Mammary epithelial cell (primary cell): Measurements from ENCODE around the gene SIN3A.

Source experiments
- EZH2 ChIP-seq: IDR thresholded peaks from 2 replicates; pipeline ENCODE4 v1.6.1; 2012; ENCODE audit warnings: low read length, inconsistent platforms, borderline replicate concordance
- TF ChIP-seq, protein P1 (sequence below), 2 donors: IDR thresholded peaks in 1 of 2; conservative IDR thresholded peaks in 1 of 2; 2 replicates each; pipeline ENCODE4 v1.5.1; 2011 to 2012; ENCODE audit warnings: inconsistent platforms in 2 of 2, low read length in 2 of 2, mild to moderate bottlenecking in 2 of 2, control low read depth in 1 of 2, low read depth in 1 of 2; ENCODE audit not compliant: insufficient read depth in 1 of 2; ENCODE audit errors: extremely low read depth in 1 of 2

DNA sequence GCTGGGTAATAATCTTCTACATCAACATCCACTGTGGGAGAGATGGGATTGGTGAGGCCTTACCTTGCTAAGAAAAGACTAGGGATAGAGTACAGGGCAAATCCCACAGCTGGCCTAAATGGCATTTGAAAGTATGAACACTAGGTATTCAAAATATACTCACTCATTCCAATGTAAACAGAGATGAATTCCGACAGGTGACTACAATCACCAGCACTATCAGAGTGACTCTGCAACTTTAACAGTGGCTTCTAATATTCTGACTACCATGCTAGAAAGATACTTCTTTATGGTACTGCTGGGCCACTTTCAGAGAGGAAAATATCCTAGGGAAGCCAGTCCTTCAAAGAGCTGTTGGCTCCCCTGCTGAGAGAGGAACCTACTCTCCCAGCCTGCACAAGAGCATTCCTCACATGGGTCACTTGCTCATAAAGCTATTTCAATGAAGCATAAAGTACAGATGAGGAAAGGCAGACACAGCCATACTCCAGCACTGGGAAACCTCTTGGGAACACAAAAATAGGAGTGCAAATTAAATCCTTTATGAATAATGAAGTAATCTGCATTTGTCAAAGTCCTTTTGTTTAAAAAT, 61.6 kb downstream of the SIN3A start:
- TF ChIP-seq, protein P1, sequence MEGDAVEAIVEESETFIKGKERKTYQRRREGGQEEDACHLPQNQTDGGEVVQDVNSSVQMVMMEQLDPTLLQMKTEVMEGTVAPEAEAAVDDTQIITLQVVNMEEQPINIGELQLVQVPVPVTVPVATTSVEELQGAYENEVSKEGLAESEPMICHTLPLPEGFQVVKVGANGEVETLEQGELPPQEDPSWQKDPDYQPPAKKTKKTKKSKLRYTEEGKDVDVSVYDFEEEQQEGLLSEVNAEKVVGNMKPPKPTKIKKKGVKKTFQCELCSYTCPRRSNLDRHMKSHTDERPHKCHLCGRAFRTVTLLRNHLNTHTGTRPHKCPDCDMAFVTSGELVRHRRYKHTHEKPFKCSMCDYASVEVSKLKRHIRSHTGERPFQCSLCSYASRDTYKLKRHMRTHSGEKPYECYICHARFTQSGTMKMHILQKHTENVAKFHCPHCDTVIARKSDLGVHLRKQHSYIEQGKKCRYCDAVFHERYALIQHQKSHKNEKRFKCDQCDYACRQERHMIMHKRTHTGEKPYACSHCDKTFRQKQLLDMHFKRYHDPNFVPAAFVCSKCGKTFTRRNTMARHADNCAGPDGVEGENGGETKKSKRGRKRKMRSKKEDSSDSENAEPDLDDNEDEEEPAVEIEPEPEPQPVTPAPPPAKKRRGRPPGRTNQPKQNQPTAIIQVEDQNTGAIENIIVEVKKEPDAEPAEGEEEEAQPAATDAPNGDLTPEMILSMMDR (conservative IDR thresholded peaks at IDR 0.05 in 1 of 2, IDR thresholded peaks at IDR 0.05 in 1 of 2; ENCODE audit: extremely low read depth in 1 of 2, insufficient read depth in 1 of 2, low read depth in 1 of 2, low read length in 2 of 2) = no peak
- no peak for TF ChIP-seq EZH2
